Epithelial cell of esophagus (primary cell): Measurements from ENCODE around the gene CEP112.
A peak's percentile ranks its signal among the peaks of the same experiment; 100 is the strongest.
"Not testable (repeated sequence)": the region's sequence is repeated elsewhere in the genome, so short reads cannot be mapped to it uniquely, and the experiment has no call there.

Experiments
- DNase-seq: peaks from one replicate; pipeline ENCODE4 v3.0.0; 2010; ENCODE audit warnings: low read depth
- H3K4me3 ChIP-seq: 2 replicates; pipeline ENCODE4 v1.5.1; 2011; ENCODE audit warnings: mild to moderate bottlenecking, low read length, control low read depth
- CTCF ChIP-seq: IDR thresholded peaks from 2 replicates; pipeline ENCODE4 v1.5.1; 2011; ENCODE audit warnings: low read depth, mild to moderate bottlenecking, low read length, control low read depth, inconsistent platforms; ENCODE audit not compliant: insufficient read depth; ENCODE audit errors: missing control alignments

The CEP112 gene

GRCh38 chr17:65853816-65854215, 338.1 kb downstream of the CEP112 start:
- H3K4me3 ChIP-seq: no peak overlapping the region
- no peak for TF ChIP-seq CTCF

GRCh38 chr17:65852911-65853310, 339.0 kb downstream of the CEP112 start:
- TF ChIP-seq CTCF: no peak
- no peak for DNase-seq

More at GRCh38 chr17:65853816-65854215, 338.1 kb downstream of the CEP112 start:
- no peak for DNase-seq

GRCh38 chr17:65851965-65852736, 339.8 kb downstream of the CEP112 start:
- DNase-seq: no peak
- no peak for TF ChIP-seq CTCF
- no peak overlapping the region for H3K4me3 ChIP-seq

More at GRCh38 chr17:65852911-65853310, 339.0 kb downstream of the CEP112 start:
- no peak overlapping the region for H3K4me3 ChIP-seq

GRCh38 chr17:65850486-65850885, 341.4 kb downstream of the CEP112 start:
- TF ChIP-seq CTCF: no peak
- DNase-seq: peak; percentile 91
- no peak overlapping the region for H3K4me3 ChIP-seq

- no peak for TF ChIP-seq CTCF
- no peak overlapping the region for H3K4me3 ChIP-seq
- no peak for DNase-seq
These were observed 343.2 kb downstream of the CEP112 start for GRCh38 chr17:65848751-65849150.

GRCh38 chr17:65841089-65841488, 350.8 kb downstream of the CEP112 start:
- H3K4me3 ChIP-seq: no peak overlapping the region
- no peak for TF ChIP-seq CTCF
- no peak for DNase-seq

GRCh38 chr17:65837232-65837631, 354.7 kb downstream of the CEP112 start:
- not testable (repeated sequence) for DNase-seq, H3K4me3 ChIP-seq
